GM12878 (cell line): ENCODE measurements around the gene ZBTB7B. TPM values are rescaled to one million over a fixed set of nuclear protein-coding genes. Genes with fewer than 3 reads are reported as not detected.
A peak's percentile ranks its signal among the peaks of the same experiment; 100 is the strongest.

Experiments used
- ATAC-seq: fragments of 200-7000 bp; cut with Tn5 transposase; 3 replicates; pipeline ENCODE4 v1.9.1; 2020; ENCODE audit warnings: mild to moderate bottlenecking, moderate library complexity
- BruUV-seq: library from RNA; stranded (reverse); fragments of 400-500 nt; replicated peaks from 2 replicates; lab custom pipeline; 2021; lab: Mats Ljungman, UMichigan
- CTCF ChIA-PET: fragments of 300-600 bp; sonication (Branson Sonifier 250); formaldehyde crosslinking; extraction: SDS; loops from one replicate; lab custom pipeline; 2021; ENCODE audit warnings: inconsistent platforms; lab: Yijun Ruan, JAX
- POLR2A ChIA-PET: fragments of 350-600 bp; formaldehyde crosslinking; extraction: SDS; loops from one replicate; lab custom pipeline; 2021; ENCODE audit warnings: inconsistent platforms; lab: Charles Lee
- RAD21 ChIA-PET: fragments of 300-600 bp; sonication (Branson Sonifier 250); formaldehyde crosslinking; loops from one replicate; lab custom pipeline; 2023; ENCODE audit warnings: antibody characterized with exemption; ENCODE audit not compliant: unreplicated experiment; lab: Charles Lee
- SMC1A ChIA-PET: fragments of 300-600 bp; sonication (Branson Sonifier 250); formaldehyde crosslinking; loops from one replicate; lab custom pipeline; 2023; ENCODE audit not compliant: unreplicated experiment, uncharacterized antibody; lab: Charles Lee
- DNase-seq: peaks from one replicate; pipeline ENCODE4 v3.0.0-alpha.2; 2011; ENCODE audit warnings: low read depth, low spot score
- FAIRE-seq: peaks from 3 replicates; lab custom pipeline; 2011; peaks lifted over from hg19 to GRCh38; lab: Jason Lieb, UNC
- H2AFZ ChIP-seq: 2 replicates; pipeline ENCODE4 v1.6.0; 2011; ENCODE audit warnings: low read depth, low read length, control low read depth; ENCODE audit not compliant: control insufficient read depth
- H3K27ac ChIP-seq: 2 replicates; pipeline ENCODE4 v1.5.1; 2011; ENCODE audit warnings: control low read depth; ENCODE audit not compliant: control insufficient read depth, insufficient read depth
- H3K27me3 ChIP-seq, 2 experiments: replicated peaks in 1 of 2; 2 replicates each; pipeline versions ENCODE4 v1.6.0 to v1.6.1; 2011; ENCODE audit warnings: low read length in 1 of 2; ENCODE audit not compliant: control insufficient read depth in 2 of 2, insufficient read depth in 2 of 2
- H3K36me3 ChIP-seq, 2 experiments: 2 replicates each; pipeline ENCODE4 v1.5.1; 2011; ENCODE audit warnings: low read length in 1 of 2; ENCODE audit not compliant: control insufficient read depth in 2 of 2, insufficient read depth in 2 of 2
- H3K4me1 ChIP-seq: 2 replicates; pipeline ENCODE4 v1.6.1; 2011; ENCODE audit warnings: mild to moderate bottlenecking, low read length, moderate library complexity, mixed read lengths; ENCODE audit not compliant: control insufficient read depth, insufficient read depth
- H3K4me2 ChIP-seq: 2 replicates; pipeline ENCODE4 v1.6.0; 2011; ENCODE audit warnings: control low read depth; ENCODE audit not compliant: control insufficient read depth, insufficient read depth
- H3K4me3 ChIP-seq: fragments of 200-600 bp; sonication (generic); 2 replicates; pipeline ENCODE4 v1.5.1; 2016
- H3K79me2 ChIP-seq: 2 replicates; pipeline ENCODE4 v1.6.0; 2011; ENCODE audit warnings: low read length; ENCODE audit not compliant: control insufficient read depth, insufficient read depth
- H3K9ac ChIP-seq: 2 replicates; pipeline ENCODE4 v1.8.0; 2011; ENCODE audit warnings: low read length, control low read depth, mixed read lengths; ENCODE audit not compliant: control insufficient read depth, insufficient read depth
- H3K9me3 ChIP-seq: replicated peaks from 3 replicates; pipeline ENCODE4 v1.5.1; 2011; ENCODE audit warnings: mild to moderate bottlenecking, low read length; ENCODE audit not compliant: control insufficient read depth, insufficient read depth
- H4K20me1 ChIP-seq: 2 replicates; pipeline ENCODE4 v1.6.0; 2011; ENCODE audit not compliant: control insufficient read depth, insufficient read depth
- CTCF ChIP-seq, 3 experiments: IDR thresholded peaks in 2 of 3; conservative IDR thresholded peaks in 1 of 3; 2 replicates each; pipeline ENCODE4 v1.5.1; 2011; ENCODE audit warnings: low read depth in 3 of 3, low read length in 3 of 3, mild to moderate bottlenecking in 3 of 3, control low read depth in 2 of 3, moderate library complexity in 2 of 3, inconsistent platforms in 1 of 3, mixed read lengths in 1 of 3; ENCODE audit not compliant: control insufficient read depth in 2 of 3, insufficient read depth in 1 of 3; ENCODE audit errors: extremely low read depth in 1 of 3
- PBX3 ChIP-seq: IDR thresholded peaks from 2 replicates; pipeline ENCODE4 v1.6.1; 2011; ENCODE audit warnings: mild to moderate bottlenecking, low read depth, low read length, moderate library complexity; ENCODE audit not compliant: insufficient replicate concordance
- RAD21 ChIP-seq: IDR thresholded peaks from 2 replicates; pipeline ENCODE4 v1.6.1; 2011; ENCODE audit warnings: mild to moderate bottlenecking, low read depth, low read length, moderate library complexity; ENCODE audit not compliant: insufficient read depth
- WGBS: methylation state at CpG from one replicate; pipeline ENCODE4 v1.1.6; 2016; ENCODE audit warnings: low lambda C conversion rate; ENCODE audit not compliant: insufficient replicate concordance, insufficient coverage; ENCODE audit errors: missing lambda C conversion rate; 5-methylcytosine and 5-hydroxymethylcytosine counted together
- in situ Hi-C: fragments of 300-500 bp; cut with MboI; formaldehyde crosslinking; loops from 9 replicates; pipeline ENCODE4 v1.14.3; 2018; ENCODE audit warnings: mixed read lengths
- intact Hi-C: fragments of 100-400 bp; cut with micrococcal nuclease; formaldehyde crosslinking; loops from one replicate; pipeline ENCODE4 v1.14.2; 2022; ENCODE audit not compliant: unreplicated experiment
- polyA plus RNA-seq, 11 experiments: library from polyadenylated mRNA; depleted of rRNA in 4 of 11; unstranded in 6 of 11; stranded (reverse) in 5 of 11; fragments of >200 nt; fragmentation: Nextera tagmentation in 4 of 11; fragmentation: Illumina TruSeq in 1 of 11; extraction: Ambion mirVana in 4 of 11; extraction: Trizol in 1 of 11; gene quantifications; 1 replicate in 1 of 11; 2 replicates in 10 of 11; pipeline versions ENCODE4 v1.2.1 to v1.2.3, GENCODE V29; 2011 to 2016; ENCODE audit warnings: inconsistent platforms in 2 of 11, missing spikeins in 2 of 11, low read depth in 1 of 11
- total RNA-seq, 4 experiments: library from RNA; depleted of rRNA in 3 of 4; stranded (reverse); fragments of >200 nt in 3 of 4; fragmentation: Illumina TruSeq in 1 of 4; extraction: Trizol in 1 of 4; gene quantifications; 2 replicates each; pipeline versions ENCODE4 v1.2.1 to v1.2.3, GENCODE V29; 2013 to 2021

ZBTB7B gene
- total and polyA plus RNA-seq, 10 of the 15 experiments (the other 5 are each of a cell fraction or from before 2014, with no cell fraction given), result 0.11 to 44.9 (median 11.3) TPM

GRCh38 chr1:155052439-155053395 is 50.1 kb downstream of the ZBTB7B start:
- ATAC-seq (peak; percentile 26; the same call in 2 of the 3 replicates), DNase-seq (no peak), FAIRE-seq (no peak)
- RAD21 ChIA-PET, result interaction anchor here (1.0 to 2.7 kb wide), 7 partner anchors 9 to 572 kb away, joined by 3 to 16 read pairs (median 6); partner anchors contain the start of gene PBXIP1
- TF ChIP-seq PBX3 (no peak), CTCF (IDR thresholded peaks at IDR 0.05 in 2 of 3, conservative IDR thresholded peaks at IDR 0.05 in 1 of 3; ENCODE audit: control insufficient read depth in 2 of 3, extremely low read depth in 1 of 3, insufficient read depth in 1 of 3, low read depth in 3 of 3, low read length in 3 of 3) (peak; percentile 37 to 50 (median 44); a peak in 5 of 6 replicates), RAD21 (0 out of 2 replicates have a peak, but pooled peaks have one; percentile 6)
- Histone ChIP-seq H3K4me2 (peak overlapping the region; percentile 96), H3K27ac (no peak overlapping the region), H3K4me1 (peaks cover 13% of the 10 kb centered on the region), H3K4me3 (peak overlapping the region; percentile 91), H3K79me2 (no peaks in the 10 kb centered on the region; the same call in 1 of the 2 replicates), H3K9me3 (no peaks in the 10 kb centered on the region), H3K36me3 (no peaks in the 10 kb centered on the region), H4K20me1 (no peaks in the 10 kb centered on the region), H2AFZ (no peak overlapping the region; the same call in 1 of the 2 replicates), H3K9ac (no peak overlapping the region), H3K27me3 (no peaks in the 10 kb centered on the region)
- CTCF ChIA-PET, result interaction anchor here (0.6 to 9.7 kb wide), 6 partner anchors 7 to 120 kb away, joined by 3 to 121 read pairs (median 16); partner anchors contain the start of gene KRTCAP2
- no TSS peak for BruUV-seq
- in situ Hi-C loops (no loop called here), intact Hi-C loops (no loop called here)
- SMC1A ChIA-PET, result interaction anchor here (1.5 to 2.4 kb wide), 2 partner anchors 9 to 33 kb away, joined by 3 to 12 read pairs; no protein-coding TSS in a partner anchor
- POLR2A ChIA-PET, result interaction anchor here (1.1 to 1.7 kb wide), 3 partner anchors 51 to 182 kb away, joined by 4 to 8 read pairs (median 7); partner anchors contain the start of gene KCNN3
- 45% methylated on average over 12 of the region's 12 CpGs for WGBS
